ENCODE results near the gene SSBP2. TPM values are rescaled to one million over a fixed set of nuclear protein-coding genes. Genes with fewer than 3 reads are reported as not detected.
"Not testable (repeated sequence)": the region's sequence is repeated elsewhere in the genome, so short reads cannot be mapped to it uniquely, and the experiment has no call there.

Gene SSBP2
- total RNA-seq, 1 donor from 2014 or later, result 7.9 TPM

DNA sequence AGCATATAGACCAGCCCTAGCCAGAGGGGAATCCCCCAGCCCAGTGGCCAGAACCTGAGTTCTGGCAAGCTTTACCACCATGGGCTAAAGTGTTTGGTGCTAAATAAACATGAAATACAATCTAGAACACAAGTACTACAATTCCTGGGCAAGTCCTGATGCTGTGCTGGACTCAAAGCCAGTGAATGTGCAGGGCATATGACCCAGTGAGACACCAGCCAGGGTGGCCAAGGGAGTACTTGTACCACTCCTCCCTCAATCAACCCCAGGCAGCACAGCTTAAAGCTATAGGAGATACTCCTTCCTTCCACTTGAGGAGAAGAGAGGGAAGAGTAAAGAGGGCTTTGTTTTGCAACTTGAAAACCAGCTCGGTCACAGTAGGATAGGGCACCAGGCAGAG, 63.6 kb downstream of the SSBP2 start:
- Histone ChIP-seq H3K36me3 (ENCODE audit: control insufficient read depth, insufficient read depth, low read length) (no peaks in the 10 kb centered on the region), H3K4me3 (ENCODE audit: low read depth, low read length) (no peak overlapping the region), H3K27me3 (ENCODE audit: control insufficient read depth, insufficient read depth, low read length) (no peaks in the 10 kb centered on the region)
- FAIRE-seq (no peak), DNase-seq (ENCODE audit: low read depth) (no peak)
- TF ChIP-seq, protein P1, sequence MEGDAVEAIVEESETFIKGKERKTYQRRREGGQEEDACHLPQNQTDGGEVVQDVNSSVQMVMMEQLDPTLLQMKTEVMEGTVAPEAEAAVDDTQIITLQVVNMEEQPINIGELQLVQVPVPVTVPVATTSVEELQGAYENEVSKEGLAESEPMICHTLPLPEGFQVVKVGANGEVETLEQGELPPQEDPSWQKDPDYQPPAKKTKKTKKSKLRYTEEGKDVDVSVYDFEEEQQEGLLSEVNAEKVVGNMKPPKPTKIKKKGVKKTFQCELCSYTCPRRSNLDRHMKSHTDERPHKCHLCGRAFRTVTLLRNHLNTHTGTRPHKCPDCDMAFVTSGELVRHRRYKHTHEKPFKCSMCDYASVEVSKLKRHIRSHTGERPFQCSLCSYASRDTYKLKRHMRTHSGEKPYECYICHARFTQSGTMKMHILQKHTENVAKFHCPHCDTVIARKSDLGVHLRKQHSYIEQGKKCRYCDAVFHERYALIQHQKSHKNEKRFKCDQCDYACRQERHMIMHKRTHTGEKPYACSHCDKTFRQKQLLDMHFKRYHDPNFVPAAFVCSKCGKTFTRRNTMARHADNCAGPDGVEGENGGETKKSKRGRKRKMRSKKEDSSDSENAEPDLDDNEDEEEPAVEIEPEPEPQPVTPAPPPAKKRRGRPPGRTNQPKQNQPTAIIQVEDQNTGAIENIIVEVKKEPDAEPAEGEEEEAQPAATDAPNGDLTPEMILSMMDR (IDR thresholded peaks at IDR 0.05; ENCODE audit: insufficient read depth, low read length, severe bottlenecking), result no peak

DNA sequence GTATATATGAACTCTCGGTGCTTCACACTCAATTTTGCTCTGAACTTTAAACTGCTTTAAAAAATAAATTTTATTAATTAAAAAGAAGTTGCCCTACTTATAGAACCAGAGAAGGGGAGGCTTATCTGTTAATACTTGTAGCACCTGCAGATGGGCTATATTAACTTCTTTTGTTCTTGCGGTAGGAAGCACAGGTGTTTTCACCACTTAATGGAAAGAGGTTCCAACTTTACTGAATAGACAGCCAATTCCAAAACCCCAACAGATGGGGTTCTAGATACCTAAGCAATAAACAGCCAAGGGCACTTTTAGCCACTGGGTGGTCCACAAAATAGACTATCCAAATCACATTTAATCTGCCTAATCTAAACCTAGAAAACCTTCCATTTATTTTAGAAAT, 65.4 kb downstream of the SSBP2 start:
- no peak overlapping the region for H3K4me3 ChIP-seq (ENCODE audit: low read depth, low read length)
- no peaks in the 10 kb centered on the region for H3K27me3 ChIP-seq (ENCODE audit: control insufficient read depth, insufficient read depth, low read length)
- FAIRE-seq (no peak), DNase-seq (ENCODE audit: low read depth) (no peak)
- H3K36me3 ChIP-seq (ENCODE audit: control insufficient read depth, insufficient read depth, low read length), result no peaks in the 10 kb centered on the region
- TF ChIP-seq, protein P1 (IDR thresholded peaks at IDR 0.05; ENCODE audit: insufficient read depth, low read length, severe bottlenecking), result no peak

DNA sequence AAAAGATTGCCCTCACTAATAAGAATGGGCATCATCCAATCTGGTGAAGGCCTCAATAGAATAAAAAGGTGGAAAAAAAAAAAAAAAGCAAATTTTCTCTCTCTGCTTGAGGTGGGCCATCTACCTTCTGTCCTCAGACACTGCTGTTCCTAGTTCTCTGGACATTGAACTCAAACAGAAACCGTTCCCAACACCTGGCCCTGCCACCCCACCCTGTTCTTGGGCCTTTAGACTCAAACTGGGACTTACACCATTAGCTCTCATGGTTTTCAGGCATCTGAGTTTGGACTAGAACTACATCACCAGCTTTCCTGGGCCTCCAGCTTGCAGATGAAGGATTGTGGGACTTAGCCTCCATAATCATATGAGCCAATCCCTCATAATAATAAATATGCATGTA, 71.0 kb downstream of the SSBP2 start:
- FAIRE-seq (no peak), DNase-seq (ENCODE audit: low read depth) (no peak)
- TF ChIP-seq, protein P1 (IDR thresholded peaks at IDR 0.05; ENCODE audit: insufficient read depth, low read length, severe bottlenecking), result no peak
- no peaks in the 10 kb centered on the region for H3K27me3 ChIP-seq (ENCODE audit: control insufficient read depth, insufficient read depth, low read length)
- no peak overlapping the region for H3K4me3 ChIP-seq (ENCODE audit: low read depth, low read length)
- H3K36me3 ChIP-seq (ENCODE audit: control insufficient read depth, insufficient read depth, low read length), result no peaks in the 10 kb centered on the region

DNA sequence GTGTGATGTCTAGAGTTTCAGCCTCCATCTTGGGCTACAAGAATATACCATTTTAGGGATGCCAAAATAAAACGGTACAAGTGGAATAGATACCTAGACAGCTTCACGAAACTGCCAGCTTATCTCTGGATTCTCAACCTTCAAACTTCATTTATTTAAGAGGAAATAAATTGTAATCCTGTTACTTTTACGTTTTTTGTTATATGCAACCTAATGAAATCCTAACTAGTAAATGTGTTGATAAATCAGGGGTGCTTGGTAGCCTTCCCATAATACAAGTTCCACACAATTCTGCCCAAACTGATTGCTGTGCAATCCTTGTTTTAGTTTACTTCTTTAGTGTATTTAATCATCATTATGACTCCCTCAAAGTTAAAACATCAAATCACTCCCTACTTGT, 75.5 kb downstream of the SSBP2 start:
- TF ChIP-seq, protein P1 (IDR thresholded peaks at IDR 0.05; ENCODE audit: insufficient read depth, low read length, severe bottlenecking), result no peak
- no peak for DNase-seq (ENCODE audit: low read depth)
- no peak overlapping the region for H3K4me3 ChIP-seq (ENCODE audit: low read depth, low read length)
- no peaks in the 10 kb centered on the region for H3K27me3 ChIP-seq (ENCODE audit: control insufficient read depth, insufficient read depth, low read length)
- FAIRE-seq, result no peak
- H3K36me3 ChIP-seq (ENCODE audit: control insufficient read depth, insufficient read depth, low read length), result no peaks in the 10 kb centered on the region

DNA sequence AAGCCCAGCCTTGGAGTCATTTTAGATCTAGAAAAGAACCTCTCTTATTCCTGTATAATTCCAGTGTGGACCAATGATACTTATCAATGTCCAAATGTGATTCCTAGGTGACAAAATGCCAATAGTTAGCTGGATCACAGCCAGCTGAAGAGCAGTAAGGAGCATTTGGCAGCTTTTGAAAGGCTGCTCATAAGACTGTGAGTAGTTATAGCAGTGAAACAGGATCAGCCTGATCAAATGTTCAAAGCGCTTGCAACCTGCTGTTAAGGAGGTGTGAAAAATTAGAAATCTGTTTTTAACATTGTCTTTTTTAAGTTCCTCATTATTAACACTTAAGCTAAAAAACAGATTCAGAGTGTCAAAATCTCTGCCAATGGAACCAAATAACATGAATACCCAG, 85.1 kb downstream of the SSBP2 start:
- TF ChIP-seq, protein P1 (IDR thresholded peaks at IDR 0.05; ENCODE audit: insufficient read depth, low read length, severe bottlenecking), result no peak
- FAIRE-seq, result no peak
- no peak overlapping the region for H3K4me3 ChIP-seq (ENCODE audit: low read depth, low read length)
- H3K36me3 ChIP-seq (ENCODE audit: control insufficient read depth, insufficient read depth, low read length), result no peaks in the 10 kb centered on the region
- H3K27me3 ChIP-seq (ENCODE audit: control insufficient read depth, insufficient read depth, low read length), result no peaks in the 10 kb centered on the region
- DNase-seq (ENCODE audit: low read depth), result no peak

DNA sequence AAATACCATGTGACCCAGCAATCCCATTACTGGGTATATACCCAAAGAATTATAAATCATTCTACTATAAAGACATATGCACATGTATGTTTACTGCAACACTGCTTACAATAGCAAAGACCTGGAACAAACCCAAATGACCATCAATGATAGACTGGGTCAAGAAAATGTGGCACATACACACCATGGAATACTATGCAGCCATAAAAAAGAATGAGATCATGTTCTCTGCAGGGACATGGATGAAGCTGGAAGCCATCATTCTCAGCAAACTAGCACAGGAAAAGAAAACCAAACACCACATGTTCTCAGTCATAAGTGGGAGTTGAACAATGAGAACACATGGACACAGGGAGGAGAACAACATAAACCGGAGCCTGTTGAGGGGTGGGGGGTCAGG, 90.3 kb downstream of the SSBP2 start:
- H3K36me3 ChIP-seq (ENCODE audit: control insufficient read depth, insufficient read depth, low read length); DNase-seq (ENCODE audit: low read depth); H3K27me3 ChIP-seq (ENCODE audit: control insufficient read depth, insufficient read depth, low read length); FAIRE-seq; H3K4me3 ChIP-seq (ENCODE audit: low read depth, low read length): not testable (repeated sequence)
